Frontal cortex (tissue), 4 donors: Measurements from ENCODE around the gene SLCO4A1. TPM values are rescaled to one million over a fixed set of nuclear protein-coding genes. Genes with fewer than 3 reads are reported as not detected.

Source experiments
- DNase-seq, 2 donors: peaks; one replicate each; pipeline ENCODE4 v3.0.0; 2012; ENCODE audit warnings: low spot score in 2 of 2
- FAIRE-seq: peaks from 2 replicates; lab custom pipeline; 2012; peaks lifted over from hg19 to GRCh38; lab: Jason Lieb, UNC
- total RNA-seq: library from RNA; depleted of rRNA; stranded (reverse); fragments of >200 nt; gene quantifications from one replicate; pipeline ENCODE4 v1.2.3, GENCODE V29; 2014
- donor health status: control.
- donor health status: control.
- donor health status: control.

The SLCO4A1 gene
- total RNA-seq, 1 donor from 2014 or later, result 1.6 TPM

DNA sequence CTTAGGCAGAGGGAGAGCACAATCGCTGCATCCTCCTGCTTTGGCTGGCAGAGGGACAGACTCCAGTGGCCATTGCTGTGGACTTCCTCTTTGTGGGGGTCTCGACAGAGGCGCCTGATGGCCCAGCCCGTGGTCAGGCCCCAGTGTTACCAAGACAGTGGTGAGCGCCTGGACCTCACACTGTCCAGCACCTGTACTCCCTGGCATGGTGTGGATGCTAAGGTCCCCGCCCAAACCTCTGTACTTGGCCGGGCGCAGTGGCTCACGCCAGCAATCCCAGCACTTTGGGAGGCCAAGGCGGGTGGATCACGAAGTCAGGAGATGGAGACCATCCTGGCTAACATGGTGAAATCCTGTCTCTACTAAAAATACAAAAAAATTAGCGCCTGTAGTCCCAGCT, 64.0 kb downstream of the SLCO4A1 start:
- DNase-seq (no peak), FAIRE-seq (no peak)

- FAIRE-seq, result no peak
- no peak for DNase-seq
Measured at GRCh38 chr20:62706857-62707256, 64.6 kb downstream of the SLCO4A1 start.

DNA sequence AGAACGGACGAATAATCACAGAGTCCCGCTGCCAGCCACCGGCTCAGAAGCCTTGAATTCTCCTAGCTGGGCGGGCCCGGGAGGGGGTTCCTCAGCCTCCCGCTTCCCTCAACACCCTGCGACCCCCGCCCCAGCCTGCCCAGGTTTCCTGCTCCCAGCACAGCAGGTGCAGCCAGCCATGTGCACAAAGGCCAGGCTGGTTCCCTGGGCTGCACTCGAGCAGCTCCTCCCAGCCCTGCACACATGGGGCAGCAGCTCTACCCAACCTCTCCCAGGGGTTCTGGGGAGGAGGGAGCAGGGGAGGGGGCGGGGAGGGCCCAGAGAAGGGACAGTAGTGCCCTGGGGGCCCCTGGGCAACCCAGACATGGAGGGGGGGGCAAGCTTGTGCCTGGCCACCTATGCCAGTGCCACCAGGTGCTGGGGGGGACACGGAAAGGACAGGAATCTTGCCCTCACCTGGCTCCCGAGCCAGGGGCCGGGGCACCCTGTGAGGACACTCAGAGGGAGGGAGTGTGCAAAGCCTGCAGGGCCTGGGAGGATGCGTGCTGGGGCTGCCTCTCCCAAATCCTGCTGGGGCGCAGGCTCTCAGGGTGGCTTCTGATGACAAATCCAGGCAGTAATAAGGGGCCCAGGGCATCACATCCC, 65.1 kb downstream of the SLCO4A1 start:
- FAIRE-seq (no peak), DNase-seq (no peak)

DNA sequence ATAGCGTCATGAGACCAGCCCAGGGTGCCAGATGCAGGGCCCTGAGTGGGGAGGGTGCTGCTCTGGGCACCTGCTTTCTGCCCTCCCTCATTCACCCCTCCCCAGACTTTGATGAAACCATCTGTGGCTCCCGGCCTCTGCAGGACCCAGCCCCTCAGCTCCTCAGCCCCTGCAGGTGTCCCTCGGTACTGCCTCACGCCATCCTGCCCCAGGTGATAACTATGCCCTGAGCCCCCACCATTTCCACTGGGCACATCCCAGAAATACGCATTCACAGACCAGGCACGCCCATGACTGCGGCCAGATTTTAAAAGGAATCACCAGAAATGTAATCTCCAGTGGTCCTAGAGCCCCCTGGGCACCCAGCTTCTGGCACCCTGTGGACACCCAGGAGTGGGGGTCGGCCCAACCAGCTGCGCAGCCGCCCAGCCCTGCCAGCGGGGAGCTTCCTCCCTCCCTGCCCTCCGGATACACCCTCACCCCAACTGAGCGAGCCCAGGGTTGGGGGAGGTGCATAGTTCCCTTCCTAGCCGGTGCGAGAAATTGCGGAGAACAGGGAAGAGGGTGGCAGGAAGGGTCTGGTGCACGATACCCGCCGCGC, 65.7 kb downstream of the SLCO4A1 start:
- DNase-seq, result no peak
- no peak for FAIRE-seq

DNA sequence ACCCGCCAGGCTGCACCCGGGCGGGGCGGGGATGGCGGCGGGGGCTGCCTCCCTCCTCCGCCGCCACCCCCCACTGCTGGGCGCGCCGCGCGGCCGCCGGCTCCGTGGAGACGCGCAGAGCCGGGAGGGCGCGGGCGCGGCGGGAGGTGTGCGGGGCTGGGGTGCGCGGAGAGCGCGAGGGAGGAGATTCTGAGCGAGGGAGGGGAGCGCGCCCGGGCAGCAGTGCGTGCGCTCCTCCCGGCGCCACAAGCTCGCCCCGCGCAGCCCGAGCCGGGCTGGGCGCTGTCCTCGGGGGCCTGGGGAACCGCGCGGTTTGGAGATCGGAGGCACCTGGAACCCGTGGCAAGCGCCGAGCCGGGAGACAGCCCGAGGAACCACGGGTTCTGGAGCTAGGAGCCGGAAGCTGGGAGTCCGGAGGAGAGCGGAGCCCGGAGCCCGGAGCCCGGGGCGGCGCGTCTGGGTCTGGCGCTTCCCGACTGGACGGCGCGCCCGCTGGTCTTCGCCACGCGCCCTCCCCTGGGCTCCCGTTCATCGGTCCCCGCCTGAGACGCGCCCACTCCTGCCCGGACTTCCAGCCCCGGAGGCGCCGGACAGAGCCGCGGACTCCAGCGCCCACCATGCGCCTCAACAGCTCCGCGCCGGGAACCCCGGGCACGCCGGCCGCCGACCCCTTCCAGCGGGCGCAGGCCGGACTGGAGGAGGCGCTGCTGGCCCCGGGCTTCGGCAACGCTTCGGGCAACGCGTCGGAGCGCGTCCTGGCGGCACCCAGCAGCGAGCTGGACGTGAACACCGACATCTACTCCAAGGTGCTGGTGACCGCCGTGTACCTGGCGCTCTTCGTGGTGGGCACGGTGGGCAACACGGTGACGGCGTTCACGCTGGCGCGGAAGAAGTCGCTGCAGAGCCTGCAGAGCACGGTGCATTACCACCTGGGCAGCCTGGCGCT, 66.6 kb downstream of the SLCO4A1 start, which contains the start of gene NTSR1:
Gene NTSR1 (plus strand): TSS at position 246 of the 946 bp plus-strand sequence. CDS start 372 bp downstream, at position 618.
- DNase-seq, result peak in 1 of 2 donors; percentile 62
- FAIRE-seq, result no peak

GRCh38 chr20:62709537-62709905, 67.2 kb downstream of the SLCO4A1 start:
- FAIRE-seq (no peak), DNase-seq (no peak)

- FAIRE-seq (no peak), DNase-seq (no peak)
Measured at GRCh38 chr20:62710221-62710885, 68.0 kb downstream of the SLCO4A1 start.

GRCh38 chr20:62710886-62711702, 68.8 kb downstream of the SLCO4A1 start:
- DNase-seq (no peak), FAIRE-seq (no peak)

GRCh38 chr20:62711703-62712101, 69.4 kb downstream of the SLCO4A1 start:
- no peak for DNase-seq
- no peak for FAIRE-seq

GRCh38 chr20:62712606-62713005, 70.3 kb downstream of the SLCO4A1 start:
- FAIRE-seq (no peak), DNase-seq (no peak)

GRCh38 chr20:62714006-62714405, 71.7 kb downstream of the SLCO4A1 start:
- no peak for DNase-seq
- no peak for FAIRE-seq

- no peak for FAIRE-seq
- DNase-seq, result no peak
Measured at GRCh38 chr20:62714799-62715198, 72.5 kb downstream of the SLCO4A1 start.

DNA sequence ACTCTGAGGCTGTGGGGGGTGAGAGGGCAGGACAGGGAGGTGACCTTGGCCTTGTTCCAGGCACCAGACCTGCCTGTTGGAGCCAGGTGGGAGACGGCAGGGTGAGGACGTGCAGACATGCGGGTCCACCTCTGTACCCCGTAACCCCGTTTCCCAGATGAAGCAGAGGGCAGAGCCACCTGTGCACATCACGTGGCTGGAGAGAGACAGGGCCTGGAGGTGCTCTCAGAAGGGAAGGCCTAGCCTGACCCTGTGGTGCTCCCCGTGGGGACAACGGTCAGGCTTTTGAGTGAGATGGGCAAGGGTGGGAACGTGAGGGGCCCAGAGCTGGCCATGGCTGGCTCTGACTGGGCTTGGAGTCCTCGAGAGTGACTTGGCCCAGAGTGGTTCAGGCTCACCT, 72.9 kb downstream of the SLCO4A1 start:
- no peak for DNase-seq
- FAIRE-seq, result no peak

DNA sequence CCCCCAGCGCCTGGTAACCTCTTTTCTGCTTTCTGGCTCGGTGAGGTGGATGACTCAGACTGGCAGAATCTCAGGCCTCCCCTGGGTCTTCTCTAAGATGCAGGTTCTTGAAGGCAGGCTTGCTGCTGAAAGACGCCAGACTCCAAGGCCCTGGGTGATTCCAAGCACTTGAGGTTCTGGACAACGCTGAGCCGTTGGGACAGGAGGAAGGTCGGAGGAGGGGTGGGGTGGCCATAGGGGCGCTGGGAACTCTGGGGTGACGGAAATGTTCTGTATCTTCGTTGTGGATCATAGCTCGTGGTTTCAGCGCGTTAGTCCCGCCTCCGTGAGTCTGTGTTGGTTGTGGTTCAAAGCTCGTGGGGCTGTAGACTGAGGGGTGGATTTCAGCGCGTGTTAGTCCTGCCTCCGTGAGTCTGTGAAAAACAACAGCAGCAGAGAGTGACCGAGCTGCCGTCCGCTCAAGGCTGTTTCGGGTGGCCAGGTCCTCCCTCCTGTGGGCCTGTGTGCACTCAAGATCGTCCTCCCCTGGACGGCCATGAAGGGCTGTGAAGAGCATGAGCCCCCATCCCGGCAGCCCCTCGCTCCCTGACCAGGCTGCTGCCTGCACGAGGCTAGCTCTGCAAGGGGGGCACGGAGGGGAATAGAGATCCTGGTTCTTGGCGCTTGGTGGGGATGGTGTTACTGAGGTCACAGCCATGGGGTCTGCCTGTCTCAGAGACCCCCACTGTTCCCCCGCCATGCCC, 74.1 kb downstream of the SLCO4A1 start:
- DNase-seq (no peak), FAIRE-seq (no peak)

DNA sequence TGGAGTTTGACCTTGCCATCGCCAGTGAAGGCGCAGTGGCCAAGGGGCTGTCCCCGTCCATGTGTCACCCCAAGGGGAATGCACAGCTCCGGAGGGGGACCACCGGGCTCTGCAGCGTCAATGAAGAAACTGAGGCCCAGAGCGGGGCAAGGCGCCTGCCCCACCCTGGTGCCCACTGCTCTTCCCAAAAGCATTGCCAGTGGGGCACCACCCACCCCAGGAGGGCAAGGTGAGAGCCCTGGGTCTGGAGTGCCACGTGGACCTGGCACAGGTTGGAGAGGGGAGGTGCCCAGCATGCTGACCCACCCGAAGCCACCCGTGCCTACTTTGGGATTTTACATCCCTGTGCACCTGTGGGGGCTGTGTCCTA, 74.6 kb downstream of the SLCO4A1 start:
- no peak for FAIRE-seq
- DNase-seq, result no peak

DNA sequence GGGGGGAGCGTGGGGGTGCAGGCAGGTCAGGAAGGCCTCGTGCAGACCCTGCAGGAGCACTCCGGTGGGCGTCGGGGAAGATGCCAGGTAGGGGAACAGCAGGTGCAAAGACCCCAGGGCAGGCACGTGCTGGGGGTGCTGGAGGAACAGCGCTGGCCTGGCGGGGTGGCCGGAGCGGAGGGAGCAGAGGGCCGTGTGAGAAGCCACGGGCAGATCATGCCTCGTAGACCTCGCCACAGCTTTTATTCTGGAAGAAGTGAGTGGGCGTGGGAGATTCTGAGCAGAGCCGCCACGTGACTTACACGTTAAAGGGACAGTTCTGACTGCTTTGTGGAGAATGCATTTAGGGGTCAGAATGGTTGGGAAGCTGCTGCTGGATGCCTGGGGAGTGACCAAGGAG, 75.6 kb downstream of the SLCO4A1 start:
- FAIRE-seq (no peak), DNase-seq (no peak)

GRCh38 chr20:62718546-62718945, 76.2 kb downstream of the SLCO4A1 start:
- DNase-seq, result no peak
- no peak for FAIRE-seq

- DNase-seq, result no peak
- FAIRE-seq, result no peak
Measured at GRCh38 chr20:62719250-62719935, 77.1 kb downstream of the SLCO4A1 start.
